HL-60 (cell line): ENCODE results near the gene ARMC7.

ENCODE experiments used
- DNase-seq, 2 experiments: peaks; one replicate each; pipeline ENCODE4 v3.0.0-alpha.2; 2010 to 2020; ENCODE audit warnings: low read depth in 1 of 2, low spot score in 1 of 2
- H3K27ac ChIP-seq: fragments of 250-450 bp; sonication (Bioruptor Pico); replicated peaks from 2 replicates; pipeline ENCODE4 v1.5.1; 2020; ENCODE audit warnings: mild to moderate bottlenecking, moderate library complexity
- H3K27me3 ChIP-seq: fragments of 250-450 bp; sonication (Bioruptor Pico); 2 replicates; pipeline ENCODE4 v1.5.1; 2021; ENCODE audit warnings: mild to moderate bottlenecking, moderate library complexity; ENCODE audit not compliant: insufficient read depth, poor library complexity, severe bottlenecking
- H3K4me3 ChIP-seq: replicated peaks from 2 replicates; pipeline ENCODE4 v1.5.1; 2011; ENCODE audit warnings: mild to moderate bottlenecking, control low read depth, low read length; ENCODE audit not compliant: insufficient read depth
- GABPA ChIP-seq: IDR thresholded peaks from 2 replicates; pipeline ENCODE4 v1.6.1; 2012; ENCODE audit warnings: low read depth
- POLR2AphosphoS5 ChIP-seq: IDR thresholded peaks from 2 replicates; pipeline ENCODE4 v1.6.1; 2012; ENCODE audit warnings: low read depth
- SPI1 ChIP-seq: IDR thresholded peaks from 2 replicates; pipeline ENCODE4 v1.6.1; 2012; ENCODE audit warnings: low read depth, mild to moderate bottlenecking, borderline replicate concordance
- TF ChIP-seq, protein P1 (sequence below): IDR thresholded peaks from one replicate; pipeline ENCODE4 v1.5.1; 2011; ENCODE audit warnings: low read length, control low read depth, inconsistent platforms; ENCODE audit not compliant: insufficient read depth
- TF ChIP-seq, protein P2 (sequence below): IDR thresholded peaks from 2 replicates; pipeline ENCODE4 v1.6.1; 2012; ENCODE audit warnings: low read depth; ENCODE audit not compliant: insufficient replicate concordance

Gene ARMC7

DNA sequence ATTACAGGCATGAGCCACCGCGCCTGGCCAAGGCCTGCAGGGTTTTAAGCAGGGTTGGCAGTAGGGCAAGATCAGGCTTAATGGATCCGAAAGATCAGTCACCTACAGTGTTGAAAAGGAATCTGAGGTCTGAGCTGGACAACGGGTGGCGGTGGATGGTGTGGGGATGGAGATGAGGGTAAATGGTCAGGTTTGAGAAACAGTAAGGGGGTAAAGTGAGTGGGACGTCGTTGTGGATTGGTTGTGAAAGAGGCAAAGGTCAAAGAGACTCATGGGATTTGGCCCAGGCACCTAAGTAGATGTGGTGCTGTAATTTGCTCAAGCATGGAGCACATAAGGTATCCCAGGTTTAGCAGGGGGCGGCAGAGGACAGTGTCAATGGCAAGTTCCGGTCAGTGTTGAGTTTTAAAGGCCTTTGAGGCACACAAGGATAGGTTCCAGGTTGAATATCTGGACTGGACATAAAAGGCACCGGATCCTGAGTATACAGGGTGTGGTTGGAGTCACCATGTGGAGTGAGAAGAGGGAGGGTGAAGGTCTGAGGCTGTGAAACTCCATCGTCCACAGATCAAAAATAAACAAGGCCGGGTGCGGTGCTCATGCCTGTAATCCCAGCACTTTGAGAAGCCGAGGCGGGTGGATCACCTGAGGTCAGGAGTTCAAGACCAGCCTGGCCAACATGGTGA lies 23.1 kb upstream of the ARMC7 start:
- DNase-seq: no peak
- Histone ChIP-seq H3K27me3 (no peaks in the 10 kb centered on the region), H3K27ac (peak overlapping the region; percentile 71; the same call in 1 of the 2 replicates), H3K4me3 (no peak overlapping the region)
- TF ChIP-seq, protein P1, sequence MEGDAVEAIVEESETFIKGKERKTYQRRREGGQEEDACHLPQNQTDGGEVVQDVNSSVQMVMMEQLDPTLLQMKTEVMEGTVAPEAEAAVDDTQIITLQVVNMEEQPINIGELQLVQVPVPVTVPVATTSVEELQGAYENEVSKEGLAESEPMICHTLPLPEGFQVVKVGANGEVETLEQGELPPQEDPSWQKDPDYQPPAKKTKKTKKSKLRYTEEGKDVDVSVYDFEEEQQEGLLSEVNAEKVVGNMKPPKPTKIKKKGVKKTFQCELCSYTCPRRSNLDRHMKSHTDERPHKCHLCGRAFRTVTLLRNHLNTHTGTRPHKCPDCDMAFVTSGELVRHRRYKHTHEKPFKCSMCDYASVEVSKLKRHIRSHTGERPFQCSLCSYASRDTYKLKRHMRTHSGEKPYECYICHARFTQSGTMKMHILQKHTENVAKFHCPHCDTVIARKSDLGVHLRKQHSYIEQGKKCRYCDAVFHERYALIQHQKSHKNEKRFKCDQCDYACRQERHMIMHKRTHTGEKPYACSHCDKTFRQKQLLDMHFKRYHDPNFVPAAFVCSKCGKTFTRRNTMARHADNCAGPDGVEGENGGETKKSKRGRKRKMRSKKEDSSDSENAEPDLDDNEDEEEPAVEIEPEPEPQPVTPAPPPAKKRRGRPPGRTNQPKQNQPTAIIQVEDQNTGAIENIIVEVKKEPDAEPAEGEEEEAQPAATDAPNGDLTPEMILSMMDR: no peak
- no peak for TF ChIP-seq POLR2AphosphoS5
- TF ChIP-seq SPI1: no peak
- no peak for TF ChIP-seq GABPA
- TF ChIP-seq, protein P2, sequence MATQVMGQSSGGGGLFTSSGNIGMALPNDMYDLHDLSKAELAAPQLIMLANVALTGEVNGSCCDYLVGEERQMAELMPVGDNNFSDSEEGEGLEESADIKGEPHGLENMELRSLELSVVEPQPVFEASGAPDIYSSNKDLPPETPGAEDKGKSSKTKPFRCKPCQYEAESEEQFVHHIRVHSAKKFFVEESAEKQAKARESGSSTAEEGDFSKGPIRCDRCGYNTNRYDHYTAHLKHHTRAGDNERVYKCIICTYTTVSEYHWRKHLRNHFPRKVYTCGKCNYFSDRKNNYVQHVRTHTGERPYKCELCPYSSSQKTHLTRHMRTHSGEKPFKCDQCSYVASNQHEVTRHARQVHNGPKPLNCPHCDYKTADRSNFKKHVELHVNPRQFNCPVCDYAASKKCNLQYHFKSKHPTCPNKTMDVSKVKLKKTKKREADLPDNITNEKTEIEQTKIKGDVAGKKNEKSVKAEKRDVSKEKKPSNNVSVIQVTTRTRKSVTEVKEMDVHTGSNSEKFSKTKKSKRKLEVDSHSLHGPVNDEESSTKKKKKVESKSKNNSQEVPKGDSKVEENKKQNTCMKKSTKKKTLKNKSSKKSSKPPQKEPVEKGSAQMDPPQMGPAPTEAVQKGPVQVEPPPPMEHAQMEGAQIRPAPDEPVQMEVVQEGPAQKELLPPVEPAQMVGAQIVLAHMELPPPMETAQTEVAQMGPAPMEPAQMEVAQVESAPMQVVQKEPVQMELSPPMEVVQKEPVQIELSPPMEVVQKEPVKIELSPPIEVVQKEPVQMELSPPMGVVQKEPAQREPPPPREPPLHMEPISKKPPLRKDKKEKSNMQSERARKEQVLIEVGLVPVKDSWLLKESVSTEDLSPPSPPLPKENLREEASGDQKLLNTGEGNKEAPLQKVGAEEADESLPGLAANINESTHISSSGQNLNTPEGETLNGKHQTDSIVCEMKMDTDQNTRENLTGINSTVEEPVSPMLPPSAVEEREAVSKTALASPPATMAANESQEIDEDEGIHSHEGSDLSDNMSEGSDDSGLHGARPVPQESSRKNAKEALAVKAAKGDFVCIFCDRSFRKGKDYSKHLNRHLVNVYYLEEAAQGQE: no peak

DNA sequence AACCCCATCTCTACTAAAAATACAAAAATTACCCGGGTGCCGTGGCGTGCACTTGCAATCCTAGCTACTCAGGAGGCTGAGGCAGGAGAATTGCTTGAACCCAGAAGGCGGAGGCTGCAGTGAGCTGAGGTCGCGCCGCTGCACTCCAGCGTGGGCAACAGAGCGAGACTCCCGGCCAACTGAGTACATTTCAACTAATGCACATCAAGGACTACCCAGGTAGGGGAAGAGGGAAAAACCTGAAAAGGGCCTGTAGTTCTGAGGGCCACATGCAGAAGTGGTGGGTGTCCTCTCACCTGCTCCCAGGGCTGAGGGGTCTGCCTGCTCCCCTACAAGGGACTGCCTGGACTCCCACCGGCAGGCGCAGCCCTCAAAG lies 22.6 kb upstream of the ARMC7 start:
- TF ChIP-seq, protein P1: no peak
- peak overlapping the region; percentile 71 for H3K27ac ChIP-seq
- no peak for DNase-seq

DNA sequence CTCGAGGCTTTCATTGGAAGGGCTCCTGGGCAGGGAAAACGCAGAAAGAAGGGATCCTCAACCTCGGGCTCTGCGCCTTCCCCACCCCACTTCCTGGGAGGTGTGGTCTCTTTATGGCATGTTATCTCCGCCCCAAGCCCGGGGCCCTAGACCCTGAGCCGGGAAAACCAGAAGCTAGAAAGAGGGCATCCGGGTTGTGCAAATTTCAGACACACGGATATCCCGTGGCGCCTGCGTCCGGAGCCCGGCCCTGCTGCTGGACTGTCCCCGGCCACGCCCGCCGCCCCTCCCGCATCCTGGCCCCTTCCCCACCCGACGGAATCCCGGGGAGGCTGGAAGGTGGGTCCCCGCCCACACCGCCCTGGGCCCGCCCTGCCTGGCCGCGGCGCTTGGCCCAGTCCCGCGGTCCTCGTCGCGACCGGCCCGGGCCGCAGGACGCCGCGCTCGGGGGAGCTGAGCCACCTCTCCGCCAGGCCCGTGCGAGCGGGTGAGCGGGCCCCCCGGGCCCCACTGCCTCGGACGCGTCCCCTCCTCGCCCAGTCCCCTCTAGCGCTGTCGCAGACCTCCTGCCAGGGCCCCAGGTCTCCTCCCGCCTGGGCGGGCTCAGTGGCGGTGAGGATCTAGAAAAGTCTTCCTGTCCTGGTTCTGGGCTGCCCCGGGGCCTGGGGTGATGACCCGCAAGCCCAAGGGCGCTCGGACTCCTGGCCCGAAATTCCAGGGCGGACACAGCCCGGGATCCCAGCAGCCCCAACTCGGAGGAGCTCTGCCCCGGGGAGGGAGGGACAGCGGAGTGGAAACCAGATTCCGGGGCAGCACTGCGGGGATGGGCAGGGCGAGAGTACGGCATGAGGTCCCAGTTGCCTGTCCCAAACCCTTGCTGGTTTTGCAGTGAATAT lies 22.0 kb upstream of the ARMC7 start, which contains the start of gene SLC16A5:
TSS of gene SLC16A5 (plus strand) at position 397 of the 896 bp plus-strand sequence. CDS start 5,683 bp downstream, outside the sequence.
- Histone ChIP-seq H3K27ac (peak within 1 kb of the TSS; percentile 71), H3K27me3 (no peaks in the 10 kb centered on the region), H3K4me3 (no peak within 1 kb of the TSS)
- DNase-seq: peak in 1 of 2 experiments; percentile 85
- no peak for TF ChIP-seq SPI1
- 0 out of 2 replicates have a peak, but pooled peaks have one; percentile 19 for TF ChIP-seq POLR2AphosphoS5

More for the DNA sequence above, 22.6 kb upstream of the ARMC7 start:
- Histone ChIP-seq H3K4me3 (no peak overlapping the region), H3K27me3 (no peaks in the 10 kb centered on the region)

DNA sequence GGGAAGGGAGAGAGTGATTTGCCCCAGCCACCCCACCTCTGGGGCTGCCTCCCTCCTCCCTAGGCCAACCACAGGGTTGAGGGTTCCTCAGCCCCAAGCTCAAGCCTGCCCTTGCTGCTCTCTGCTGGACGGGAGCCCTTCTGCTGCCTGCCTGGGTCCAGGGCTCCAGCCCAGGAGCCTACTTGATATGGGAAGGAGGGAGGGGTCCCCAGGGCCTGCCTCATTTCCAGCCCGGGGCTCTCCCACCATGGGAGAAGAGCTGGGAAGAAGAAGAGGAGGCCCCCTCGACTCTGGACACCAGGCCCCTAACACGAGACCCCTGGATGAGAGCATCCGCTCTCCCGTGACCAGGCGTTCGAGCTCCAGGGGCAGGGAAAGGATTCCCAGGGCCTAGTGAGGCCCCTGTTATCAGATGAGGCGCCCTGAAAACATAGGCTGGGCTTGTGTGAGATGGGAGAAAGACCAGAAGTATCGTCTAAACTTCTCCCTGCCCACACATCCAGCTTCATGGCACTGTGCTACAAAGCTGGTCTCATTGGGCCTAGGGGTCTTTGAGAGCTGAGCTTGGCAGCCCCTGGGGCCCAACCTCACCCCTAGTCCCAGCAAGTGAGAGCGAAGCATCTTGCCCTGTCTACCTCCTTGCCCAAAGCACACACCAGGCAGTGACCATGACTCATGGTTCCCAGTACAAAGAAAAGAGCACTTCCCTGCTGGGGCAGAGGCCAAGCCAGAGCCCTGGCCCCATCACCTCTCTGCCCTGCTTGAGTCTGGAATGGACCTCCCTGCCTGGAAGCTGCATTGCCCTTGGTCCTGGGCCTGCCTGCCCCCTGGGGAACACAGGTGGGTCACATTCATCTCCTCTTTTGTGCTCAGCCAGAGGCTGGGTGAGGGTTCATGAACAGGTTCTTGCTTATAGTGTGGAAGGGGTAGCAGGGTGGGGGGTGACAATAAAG lies 21.0 kb upstream of the ARMC7 start:
- DNase-seq: no peak
- peak overlapping the region; percentile 71 for H3K27ac ChIP-seq
- H3K27me3 ChIP-seq: no peaks in the 10 kb centered on the region
- H3K4me3 ChIP-seq: no peak overlapping the region
- TF ChIP-seq, protein P1: no peak
- TF ChIP-seq SPI1 (no peak), GABPA (no peak), POLR2AphosphoS5 (no peak)
- TF ChIP-seq, protein P2: no peak
